Measurements from ENCODE around the gene APOBEC3B. TPM values are rescaled to one million over a fixed set of nuclear protein-coding genes. Genes with fewer than 3 reads are reported as not detected.

The APOBEC3B gene
- total RNA-seq, 1 donor from 2014 or later, result not detected

- no peak for TF ChIP-seq CTCF (IDR thresholded peaks at IDR 0.05; ENCODE audit: insufficient read depth, low read length, severe bottlenecking)
- DNase-seq (ENCODE audit: low read depth), result no peak
- Histone ChIP-seq H3K4me3 (ENCODE audit: low read depth, low read length) (no peak overlapping the region), H3K27me3 (ENCODE audit: control insufficient read depth, insufficient read depth, low read length) (peaks cover 5% of the 10 kb centered on the region), H3K36me3 (ENCODE audit: control insufficient read depth, insufficient read depth, low read length) (no peaks in the 10 kb centered on the region)
- no peak for FAIRE-seq
Measured at GRCh38 chr22:38953091-38953490, 29.1 kb upstream of the APOBEC3B start.

GRCh38 chr22:38953577-38954413, 28.4 kb upstream of the APOBEC3B start:
- H3K27me3 ChIP-seq (ENCODE audit: control insufficient read depth, insufficient read depth, low read length), result peaks cover 5% of the 10 kb centered on the region
- TF ChIP-seq CTCF (IDR thresholded peaks at IDR 0.05; ENCODE audit: insufficient read depth, low read length, severe bottlenecking), result no peak
- H3K36me3 ChIP-seq (ENCODE audit: control insufficient read depth, insufficient read depth, low read length), result no peaks in the 10 kb centered on the region
- FAIRE-seq (peak; percentile 89), DNase-seq (ENCODE audit: low read depth) (peak; percentile 69)
- H3K4me3 ChIP-seq (ENCODE audit: low read depth, low read length), result no peak overlapping the region

- DNase-seq (ENCODE audit: low read depth), result no peak
- Histone ChIP-seq H3K27me3 (ENCODE audit: control insufficient read depth, insufficient read depth, low read length) (peaks cover 9% of the 10 kb centered on the region), H3K36me3 (ENCODE audit: control insufficient read depth, insufficient read depth, low read length) (no peaks in the 10 kb centered on the region), H3K4me3 (ENCODE audit: low read depth, low read length) (no peak overlapping the region)
- no peak for FAIRE-seq
- TF ChIP-seq CTCF (IDR thresholded peaks at IDR 0.05; ENCODE audit: insufficient read depth, low read length, severe bottlenecking), result no peak
Measured at GRCh38 chr22:38954414-38955043, 27.6 kb upstream of the APOBEC3B start.

GRCh38 chr22:38955250-38955905, 26.8 kb upstream of the APOBEC3B start:
- no peaks in the 10 kb centered on the region for H3K36me3 ChIP-seq (ENCODE audit: control insufficient read depth, insufficient read depth, low read length)
- TF ChIP-seq CTCF (IDR thresholded peaks at IDR 0.05; ENCODE audit: insufficient read depth, low read length, severe bottlenecking), result no peak
- no peak for FAIRE-seq
- DNase-seq (ENCODE audit: low read depth), result no peak
- no peak overlapping the region for H3K4me3 ChIP-seq (ENCODE audit: low read depth, low read length)
- H3K27me3 ChIP-seq (ENCODE audit: control insufficient read depth, insufficient read depth, low read length), result peaks cover 13% of the 10 kb centered on the region

- no peak for FAIRE-seq
Measured at GRCh38 chr22:38955926-38956325, 26.2 kb upstream of the APOBEC3B start.

More at GRCh38 chr22:38955926-38956325, 26.2 kb upstream of the APOBEC3B start:
- no peaks in the 10 kb centered on the region for H3K36me3 ChIP-seq (ENCODE audit: control insufficient read depth, insufficient read depth, low read length)
- H3K27me3 ChIP-seq (ENCODE audit: control insufficient read depth, insufficient read depth, low read length), result peaks cover 13% of the 10 kb centered on the region
- TF ChIP-seq CTCF (IDR thresholded peaks at IDR 0.05; ENCODE audit: insufficient read depth, low read length, severe bottlenecking), result no peak
- no peak overlapping the region for H3K4me3 ChIP-seq (ENCODE audit: low read depth, low read length)
- DNase-seq (ENCODE audit: low read depth), result no peak

All from bronchial epithelial cell (primary cell).